Suppressor macrophage (primary cell): ENCODE results near the gene CHKA.
A peak's percentile ranks its signal among the peaks of the same experiment; 100 is the strongest.

Source experiments
- DNase-seq, 4 experiments: peaks; one replicate each; pipeline ENCODE4 v3.0.0-alpha.2; 2020 to 2022

The CHKA gene

GRCh38 chr11:68012843-68013610 is 108.2 kb downstream of the CHKA start:
- no peak for DNase-seq

GRCh38 chr11:68012044-68012842 is 108.9 kb downstream of the CHKA start:
- no peak for DNase-seq

GRCh38 chr11:68011051-68011943 is 109.9 kb downstream of the CHKA start:
- peak; percentile 34 to 55 (median 52) for DNase-seq

GRCh38 chr11:68010090-68011041 is 110.8 kb downstream of the CHKA start, which contains the start of gene ALDH3B1:
TSS of gene ALDH3B1 (plus strand) at chr11:68010327. CDS start at chr11:68015298, 4,971 bp downstream.
- peak; percentile 95 to 98 (median 98) for DNase-seq

GRCh38 chr11:68009391-68010089 is 111.6 kb downstream of the CHKA start:
- peak; percentile 29 to 43 (median 38) for DNase-seq

GRCh38 chr11:68008381-68009337 is 112.5 kb downstream of the CHKA start:
- peak; percentile 87 to 94 (median 90) for DNase-seq

- DNase-seq = peak in 1 of 4 experiments; percentile 1
Measured at GRCh38 chr11:68007498-68008380, 113.4 kb downstream of the CHKA start.

- no peak for DNase-seq
Measured at GRCh38 chr11:68006606-68007166, 114.5 kb downstream of the CHKA start.

GRCh38 chr11:68004551-68005335 is 116.4 kb downstream of the CHKA start:
- DNase-seq = no peak

- peak; percentile 94 to 98 (median 96) for DNase-seq
Measured at GRCh38 chr11:68003846-68004550, 117.2 kb downstream of the CHKA start, which contains the start of gene UNC93B1. TSS of gene UNC93B1 (minus strand) at chr11:68004097. CDS start at chr11:68004043, 54 bp downstream.

GRCh38 chr11:68002938-68003845 is 118.0 kb downstream of the CHKA start:
- DNase-seq = peak; percentile 38 to 79 (median 62)
